ENCODE measurements around the gene ALOXE3.
"Not testable (repeated sequence)": the region's sequence is repeated elsewhere in the genome, so short reads cannot be mapped to it uniquely, and the experiment has no call there.

The ALOXE3 gene

GRCh38 chr17:8121407-8121680 is 3.0 kb upstream of the ALOXE3 start:
- DNase-seq (ENCODE audit: low spot score in 2 of 2) (no peak), ATAC-seq (replicated peaks; ENCODE audit: extremely low read depth, poor library complexity, severe bottlenecking) (no peak)
- Mint-ChIP-seq H3K27me3 (peaks cover 68% of the 10 kb centered on the region), H3K9me3 (peaks cover 9% of the 10 kb centered on the region), H3K4me1 (peaks cover 81% of the 10 kb centered on the region), H3K4me3 (peak overlapping the region; percentile 96), H3K36me3 (ENCODE audit: insufficient read depth) (peaks cover 70% of the 10 kb centered on the region), H3K27ac (ENCODE audit: low read depth) (peak overlapping the region; percentile 100)

GRCh38 chr17:8120520-8121406 is 2.4 kb upstream of the ALOXE3 start:
- Mint-ChIP-seq H3K4me3 (peak overlapping the region; percentile 96), H3K9me3 (peaks cover 9% of the 10 kb centered on the region), H3K27me3 (peaks cover 73% of the 10 kb centered on the region), H3K36me3 (ENCODE audit: insufficient read depth) (peaks cover 65% of the 10 kb centered on the region), H3K4me1 (peaks cover 75% of the 10 kb centered on the region), H3K27ac (ENCODE audit: low read depth) (peak overlapping the region; percentile 100)
- ATAC-seq (replicated peaks; ENCODE audit: extremely low read depth, poor library complexity, severe bottlenecking), result peak; percentile 4
- DNase-seq (ENCODE audit: low spot score in 2 of 2), result peak in 1 of 2 donors; percentile 53

- Mint-ChIP-seq H3K4me1 (peaks cover 66% of the 10 kb centered on the region), H3K4me3 (peak overlapping the region; percentile 96), H3K9me3 (peaks cover 9% of the 10 kb centered on the region), H3K27ac (ENCODE audit: low read depth) (peak overlapping the region; percentile 100), H3K27me3 (peaks cover 73% of the 10 kb centered on the region), H3K36me3 (ENCODE audit: insufficient read depth) (peaks cover 56% of the 10 kb centered on the region)
- DNase-seq (ENCODE audit: low spot score in 2 of 2) (peak; percentile 76 to 85), ATAC-seq (replicated peaks; ENCODE audit: extremely low read depth, poor library complexity, severe bottlenecking) (peak; percentile 77)
Measured at GRCh38 chr17:8119581-8120519, 1.5 kb upstream of the ALOXE3 start.

DNA sequence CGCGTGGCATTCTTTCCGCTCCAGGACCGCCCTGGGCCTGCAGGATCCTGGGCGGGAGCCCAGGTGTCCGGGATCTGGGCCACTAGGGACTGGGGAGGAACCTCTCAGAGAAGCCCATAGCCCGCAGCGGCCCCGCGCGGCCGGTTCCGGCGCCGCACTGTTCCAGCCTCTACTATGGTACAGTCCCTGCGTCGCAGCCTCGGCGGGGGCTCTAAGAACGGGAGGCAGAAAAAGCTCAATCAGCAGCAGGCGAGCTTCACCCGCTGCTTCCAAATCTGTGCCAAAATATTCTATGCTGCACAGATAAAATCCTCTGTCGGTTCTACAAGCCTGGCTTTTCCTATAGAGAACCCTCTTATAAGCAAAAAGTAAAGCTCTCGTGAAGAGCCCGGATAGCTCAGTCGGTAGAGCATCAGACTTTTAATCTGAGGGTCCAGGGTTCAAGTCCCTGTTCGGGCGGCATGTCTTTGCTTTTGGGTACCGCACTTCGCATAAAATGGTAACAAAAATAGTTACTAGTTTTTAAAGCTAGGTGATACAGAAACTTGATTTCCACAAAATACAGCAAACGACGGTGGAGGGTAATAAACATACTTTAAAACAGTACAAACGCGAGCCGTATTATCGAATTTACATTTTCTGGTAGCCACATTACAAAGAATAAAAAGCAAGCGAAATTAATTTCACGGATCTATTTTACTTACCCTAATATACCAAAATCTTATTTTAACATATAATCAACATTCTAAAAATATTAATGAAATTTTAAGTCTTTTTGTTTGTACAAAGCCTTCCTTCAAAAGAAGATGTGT is 661 bp upstream of the ALOXE3 start:
- peak overlapping the region; percentile 96 for H3K4me3 Mint-ChIP-seq
- peak; percentile 76 to 78 for DNase-seq (ENCODE audit: low spot score in 2 of 2)
- peak; percentile 49 for ATAC-seq (replicated peaks; ENCODE audit: extremely low read depth, poor library complexity, severe bottlenecking)
- H3K36me3 Mint-ChIP-seq (ENCODE audit: insufficient read depth), result peaks cover 50% of the 10 kb centered on the region
- peaks cover 9% of the 10 kb centered on the region for H3K9me3 Mint-ChIP-seq
- H3K4me1 Mint-ChIP-seq, result peaks cover 58% of the 10 kb centered on the region
- peaks cover 73% of the 10 kb centered on the region for H3K27me3 Mint-ChIP-seq
- H3K27ac Mint-ChIP-seq (ENCODE audit: low read depth), result peak overlapping the region; percentile 100

DNA sequence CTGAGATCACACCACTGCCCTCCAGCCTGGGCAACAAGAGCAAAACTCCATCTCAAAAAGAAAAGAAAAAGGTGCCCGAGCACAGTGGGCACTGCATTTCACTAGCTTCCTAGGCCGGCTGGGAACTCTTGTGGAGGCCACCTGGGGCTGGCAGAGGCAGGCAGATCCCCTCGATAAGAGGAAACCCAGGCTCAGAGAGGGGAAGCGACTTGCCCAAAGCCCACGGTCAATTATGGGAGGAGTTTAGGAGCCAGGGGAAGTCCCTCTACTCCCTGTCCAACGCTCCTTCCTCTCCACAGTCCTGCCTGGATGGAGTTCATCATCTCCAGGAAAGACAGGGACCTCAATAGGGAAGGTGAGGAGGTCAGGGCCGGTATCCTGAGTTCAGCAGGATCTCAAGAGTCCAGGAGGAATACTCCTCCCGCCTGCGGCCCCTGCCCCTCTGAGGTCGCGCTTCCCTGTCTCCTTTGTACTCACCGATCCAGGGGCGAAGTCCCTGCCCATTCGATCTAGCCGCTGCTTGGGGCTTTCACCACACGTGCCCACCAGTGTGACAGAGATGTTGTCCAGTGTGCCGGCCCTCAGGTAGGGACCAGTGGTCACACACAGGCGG is 841 bp downstream of the ALOXE3 start:
- H3K36me3 Mint-ChIP-seq (ENCODE audit: insufficient read depth), result peaks cover 43% of the 10 kb centered on the region
- DNase-seq (ENCODE audit: low spot score in 2 of 2) (no peak), ATAC-seq (replicated peaks; ENCODE audit: extremely low read depth, poor library complexity, severe bottlenecking) (no peak)
- peaks cover 75% of the 10 kb centered on the region for H3K27me3 Mint-ChIP-seq
- peaks cover 9% of the 10 kb centered on the region for H3K9me3 Mint-ChIP-seq
- peak overlapping the region; percentile 96 for H3K4me3 Mint-ChIP-seq
- peak overlapping the region; percentile 100 for H3K27ac Mint-ChIP-seq (ENCODE audit: low read depth)
- H3K4me1 Mint-ChIP-seq, result peaks cover 43% of the 10 kb centered on the region

DNA sequence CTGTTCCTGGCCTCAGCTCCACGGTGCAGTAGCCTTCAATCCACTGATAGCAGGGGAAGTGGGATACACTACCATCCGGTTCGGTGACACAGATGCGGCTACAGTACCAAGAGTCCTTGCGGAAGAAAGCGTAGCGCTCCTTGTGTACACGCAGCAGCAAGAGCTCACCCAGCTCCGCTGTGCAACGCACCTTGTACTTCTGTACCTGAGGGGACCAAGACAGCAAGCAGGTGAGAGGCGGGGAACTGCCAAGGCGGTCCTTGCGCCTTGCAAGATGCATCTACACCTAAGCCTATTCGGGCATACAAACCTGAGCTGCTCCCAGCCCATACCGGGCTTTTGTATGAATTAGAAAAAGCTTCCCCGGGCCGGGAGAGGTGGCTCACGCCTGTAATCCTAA is 1.5 kb downstream of the ALOXE3 start:
- Mint-ChIP-seq H3K27ac (ENCODE audit: low read depth) (no peak overlapping the region), H3K9me3 (peaks cover 9% of the 10 kb centered on the region), H3K27me3 (peaks cover 82% of the 10 kb centered on the region), H3K4me1 (peaks cover 40% of the 10 kb centered on the region), H3K4me3 (no peak overlapping the region), H3K36me3 (ENCODE audit: insufficient read depth) (peaks cover 39% of the 10 kb centered on the region)
- ATAC-seq (replicated peaks; ENCODE audit: extremely low read depth, poor library complexity, severe bottlenecking) (no peak), DNase-seq (ENCODE audit: low spot score in 2 of 2) (no peak)

DNA sequence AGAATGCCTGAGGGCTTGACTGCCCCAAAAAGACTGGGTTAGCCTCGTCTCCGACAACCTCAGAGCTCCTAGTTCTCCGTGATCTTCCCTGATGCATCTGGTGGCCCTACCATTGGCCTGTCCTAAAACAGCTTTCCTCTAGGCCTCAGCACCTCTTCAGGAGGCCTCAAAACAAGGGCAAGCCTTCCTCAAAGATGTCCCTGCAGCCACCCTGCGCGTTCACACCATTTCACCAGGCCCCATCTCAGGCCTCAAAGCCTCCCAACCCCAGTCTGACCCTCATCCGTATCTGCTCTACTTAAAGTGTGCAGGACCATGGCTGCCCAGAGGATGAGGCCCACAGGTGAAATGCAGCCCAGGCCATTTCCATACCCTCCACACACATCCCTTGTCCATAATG is 7.4 kb downstream of the ALOXE3 start:
- DNase-seq (ENCODE audit: low spot score in 2 of 2) (no peak), ATAC-seq (replicated peaks; ENCODE audit: extremely low read depth, poor library complexity, severe bottlenecking) (no peak)
- no peaks in the 10 kb centered on the region for H3K36me3 Mint-ChIP-seq (ENCODE audit: insufficient read depth)
- H3K4me1 Mint-ChIP-seq, result peaks cover 6% of the 10 kb centered on the region
- no peaks in the 10 kb centered on the region for H3K9me3 Mint-ChIP-seq
- H3K4me3 Mint-ChIP-seq, result no peak overlapping the region
- no peak overlapping the region for H3K27ac Mint-ChIP-seq (ENCODE audit: low read depth)
- peaks cover 52% of the 10 kb centered on the region for H3K27me3 Mint-ChIP-seq

- ATAC-seq (replicated peaks; ENCODE audit: extremely low read depth, poor library complexity, severe bottlenecking) (peak; percentile 18), DNase-seq (ENCODE audit: low spot score in 2 of 2) (no peak)
- Mint-ChIP-seq H3K9me3 (no peaks in the 10 kb centered on the region), H3K36me3 (ENCODE audit: insufficient read depth) (no peaks in the 10 kb centered on the region), H3K27me3 (peaks cover 47% of the 10 kb centered on the region), H3K27ac (ENCODE audit: low read depth) (no peak overlapping the region), H3K4me3 (peak overlapping the region; percentile 21), H3K4me1 (peaks cover 6% of the 10 kb centered on the region)
Measured at GRCh38 chr17:8110456-8110804, 7.9 kb downstream of the ALOXE3 start.

DNA sequence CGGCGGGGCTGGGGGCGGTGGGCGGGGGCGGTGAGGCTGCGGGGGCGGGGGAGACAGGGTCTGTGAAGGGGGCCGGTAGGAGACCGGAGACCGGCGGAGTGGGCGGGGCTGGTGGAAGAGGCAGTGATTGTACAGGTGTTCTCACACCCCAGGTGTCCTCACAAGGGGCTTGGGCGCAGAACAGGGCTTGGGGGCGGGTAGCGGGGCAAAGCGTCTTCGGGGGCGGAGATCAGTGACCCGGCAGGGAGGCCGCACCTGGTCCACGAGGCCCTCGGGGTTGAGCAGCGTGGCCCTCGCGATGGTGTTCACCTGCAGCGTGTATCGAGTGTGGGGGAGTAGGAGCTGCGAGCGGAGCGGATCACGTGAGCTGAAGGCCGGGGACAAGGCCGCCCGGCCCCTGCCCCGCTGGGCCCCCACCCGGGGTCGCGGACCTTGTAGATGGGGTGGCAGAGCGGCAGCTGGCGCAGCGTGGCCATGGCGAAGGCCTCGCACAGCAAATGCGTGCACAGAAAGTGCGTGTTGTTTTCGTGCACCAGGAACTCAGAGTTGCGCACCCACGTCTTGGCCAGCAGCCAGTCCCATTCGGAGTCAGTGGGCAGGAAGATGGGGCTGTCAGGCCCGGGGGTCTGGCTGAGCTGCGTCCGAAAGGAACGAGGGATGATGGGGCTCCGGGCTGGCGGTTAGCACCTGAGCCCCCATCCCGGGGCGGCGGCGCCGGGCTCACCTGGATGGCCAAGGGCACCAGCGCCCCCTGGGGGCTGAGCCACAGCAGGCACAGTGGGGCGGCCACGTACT is 8.5 kb downstream of the ALOXE3 start:
- Mint-ChIP-seq H3K9me3 (no peaks in the 10 kb centered on the region), H3K4me1 (peaks cover 6% of the 10 kb centered on the region), H3K27ac (ENCODE audit: low read depth) (no peak overlapping the region), H3K4me3 (peak overlapping the region; percentile 21), H3K27me3 (peaks cover 41% of the 10 kb centered on the region), H3K36me3 (ENCODE audit: insufficient read depth) (no peaks in the 10 kb centered on the region)
- ATAC-seq (replicated peaks; ENCODE audit: extremely low read depth, poor library complexity, severe bottlenecking) (peak; percentile 91), DNase-seq (ENCODE audit: low spot score in 2 of 2) (peak; percentile 61 to 71)

DNA sequence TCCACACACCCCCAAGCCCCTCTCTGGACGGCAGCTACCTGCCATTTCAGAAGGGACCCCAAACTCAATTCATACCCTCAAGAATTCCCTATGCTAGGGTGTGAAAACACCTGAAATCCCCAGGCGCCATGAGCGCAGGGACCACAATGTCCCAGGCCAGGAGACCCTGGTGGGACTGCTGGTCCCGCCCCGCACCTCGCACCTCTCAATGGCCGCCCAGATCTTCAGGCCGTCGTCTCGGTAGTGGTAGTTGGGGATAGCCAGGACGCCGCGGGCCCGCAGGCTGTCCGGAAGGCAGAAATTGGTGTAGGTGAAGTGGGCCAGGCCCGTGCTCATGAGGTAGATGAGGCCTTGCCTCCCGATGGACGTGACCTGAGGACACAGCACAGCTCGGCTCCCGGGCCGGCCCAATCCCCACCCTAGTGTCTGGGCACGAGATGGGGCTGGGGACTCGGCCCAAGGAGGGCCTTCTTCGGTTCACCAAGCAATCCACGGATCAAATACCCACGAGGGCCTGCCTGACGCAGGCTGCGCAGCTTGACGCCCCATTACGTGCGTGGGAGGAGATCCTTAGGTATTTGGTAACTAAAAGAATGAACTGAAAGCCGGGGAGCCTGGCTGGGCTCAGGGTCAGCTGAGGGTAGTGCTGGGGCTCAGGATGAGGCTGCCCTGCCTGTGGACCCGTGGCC is 9.2 kb downstream of the ALOXE3 start:
- DNase-seq (ENCODE audit: low spot score in 2 of 2), result no peak
- ATAC-seq (replicated peaks; ENCODE audit: extremely low read depth, poor library complexity, severe bottlenecking), result no peak
- Mint-ChIP-seq H3K27ac (ENCODE audit: low read depth) (no peak overlapping the region), H3K4me1 (peaks cover 6% of the 10 kb centered on the region), H3K36me3 (ENCODE audit: insufficient read depth) (no peaks in the 10 kb centered on the region), H3K9me3 (no peaks in the 10 kb centered on the region), H3K27me3 (peaks cover 34% of the 10 kb centered on the region), H3K4me3 (peak overlapping the region; percentile 21)

DNA sequence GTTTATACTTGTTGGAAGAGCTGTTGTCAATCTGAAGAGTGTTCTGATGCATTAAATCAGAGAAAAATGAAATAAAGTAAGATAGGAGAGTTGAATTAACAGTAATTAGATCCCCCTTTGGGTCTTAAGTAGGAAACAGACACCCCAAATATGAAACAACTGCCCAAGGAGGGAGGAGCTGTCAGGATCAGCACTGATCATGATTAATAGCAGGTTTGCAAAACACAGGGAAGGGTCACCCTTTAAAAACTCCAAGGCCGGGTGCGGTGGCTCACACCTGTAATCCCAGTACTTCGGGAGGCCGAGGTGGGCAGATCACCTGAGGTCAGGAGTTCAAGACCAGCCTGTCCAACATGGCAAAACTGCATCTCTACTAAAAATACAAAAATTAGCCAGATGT is 11.3 kb downstream of the ALOXE3 start:
- H3K27ac Mint-ChIP-seq (ENCODE audit: low read depth); H3K4me3 Mint-ChIP-seq; ATAC-seq (replicated peaks; ENCODE audit: extremely low read depth, poor library complexity, severe bottlenecking); H3K9me3 Mint-ChIP-seq; H3K4me1 Mint-ChIP-seq; H3K36me3 Mint-ChIP-seq (ENCODE audit: insufficient read depth); DNase-seq (ENCODE audit: low spot score in 2 of 2): not testable (repeated sequence)
- peaks cover 13% of the 10 kb centered on the region for H3K27me3 Mint-ChIP-seq

Measured in central memory CD8-positive, alpha-beta T cell (primary cell).